Neural crest cell (in vitro differentiated cells): ENCODE data around the gene TMEM135. TPM values are rescaled to one million over a fixed set of nuclear protein-coding genes. Genes with fewer than 3 reads are reported as not detected.
"Not testable (repeated sequence)": the region's sequence is repeated elsewhere in the genome, so short reads cannot be mapped to it uniquely, and the experiment has no call there.

ENCODE experiments used
- DNase-seq: peaks from one replicate; pipeline ENCODE4 v3.0.0; 2021; ENCODE audit warnings: low read depth, mixed read lengths, low spot score
- H3K27ac Mint-ChIP-seq: one replicate; pipeline ENCODE4 v1.8.0; 2021; ENCODE audit warnings: mild to moderate bottlenecking, mixed read lengths; ENCODE audit not compliant: unreplicated experiment
- H3K27me3 Mint-ChIP-seq: 2 replicates; pipeline ENCODE4 v1.8.0; 2021; ENCODE audit warnings: low read depth, mild to moderate bottlenecking, mixed read lengths
- H3K36me3 Mint-ChIP-seq: 2 replicates; pipeline ENCODE4 v1.8.0; 2021; ENCODE audit warnings: low read depth, mild to moderate bottlenecking, mixed read lengths
- H3K4me1 Mint-ChIP-seq: 2 replicates; pipeline ENCODE4 v1.8.0; 2021; ENCODE audit warnings: mixed read lengths
- H3K4me3 Mint-ChIP-seq: one replicate; pipeline ENCODE4 v1.8.0; 2021; ENCODE audit warnings: mild to moderate bottlenecking, mixed read lengths
- H3K9me3 Mint-ChIP-seq: 2 replicates; pipeline ENCODE4 v1.8.0; 2021; ENCODE audit warnings: mixed read lengths
- long read RNA-seq: library from polyadenylated mRNA; unstranded; transcript quantifications from one replicate; pipeline ENCODE4 v2.0.0, GENCODE V29; 2020
- total RNA-seq: library from RNA; stranded (reverse); gene quantifications from 2 replicates; pipeline ENCODE4 v1.2.1, GENCODE V29; 2021
- TF ChIP-seq, protein P1 (sequence below): fragments of 200-600 bp; sonication (generic); conservative IDR thresholded peaks from 2 replicates; pipeline ENCODE4 v1.5.0; 2021; ENCODE audit warnings: antibody characterized with exemption, mild to moderate bottlenecking

The TMEM135 gene
- 39.5 and 42.7 TPM in 2 replicates for total RNA-seq
- long read RNA-seq, transcript TMEM135-201 (15 exons, 2,433 nt) = major isoform, 34 of 51 reads
- long read RNA-seq, partial matches to known transcripts = 8 of 51 reads
- long read RNA-seq, other reads (novel, unspliced or antisense) = 7 of 51 reads

DNA sequence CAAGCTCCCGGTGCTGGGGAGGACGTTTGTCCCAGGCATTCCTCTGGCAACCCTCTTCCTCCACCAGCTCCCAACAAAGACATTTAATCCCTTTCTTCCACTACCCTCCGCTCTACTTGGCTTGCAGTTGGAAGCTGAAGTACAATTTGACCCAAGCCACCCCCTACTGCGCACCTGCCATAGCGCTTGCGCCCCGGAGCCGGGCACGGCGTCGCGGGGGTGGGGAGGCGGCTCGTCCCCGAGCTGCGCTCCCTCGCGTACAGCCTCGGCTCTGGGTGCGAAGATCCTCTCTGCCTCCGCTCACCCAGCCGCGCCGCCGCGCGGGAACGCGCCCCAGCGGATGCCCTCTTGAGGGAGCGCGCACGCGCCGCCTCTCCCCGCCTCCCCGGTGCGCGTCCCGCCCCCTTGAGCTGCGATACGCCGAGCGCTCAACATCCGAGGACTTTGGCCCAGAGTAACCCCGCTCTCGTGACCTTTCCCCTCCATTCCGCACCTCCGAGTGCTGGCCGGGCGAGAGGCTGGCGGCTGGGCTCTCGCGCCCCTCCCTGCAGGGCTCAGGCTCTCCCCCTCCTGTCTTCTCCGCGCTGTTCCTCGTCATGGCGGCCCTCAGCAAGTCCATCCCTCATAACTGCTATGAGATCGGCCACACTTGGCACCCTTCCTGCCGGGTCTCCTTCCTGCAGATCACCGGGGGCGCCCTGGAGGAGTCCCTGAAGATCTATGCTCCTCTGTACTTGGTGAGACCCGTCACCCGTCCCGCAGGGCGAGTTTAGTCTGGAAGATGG is at the start of gene TMEM135:
TMEM135 (plus strand) TSS at position 485 of the 785 bp plus-strand sequence; CDS start at position 597, 112 bp downstream.
- Mint-ChIP-seq H3K9me3 (peaks cover 9% of the 10 kb centered on the region), H3K4me1 (peaks cover 78% of the 10 kb centered on the region), H3K27ac (peak within 1 kb of the TSS; percentile 97), H3K36me3 (peaks cover 10% of the 10 kb centered on the region), H3K27me3 (no peaks in the 10 kb centered on the region), H3K4me3 (peak within 1 kb of the TSS; percentile 97)
- TF ChIP-seq, protein P1, sequence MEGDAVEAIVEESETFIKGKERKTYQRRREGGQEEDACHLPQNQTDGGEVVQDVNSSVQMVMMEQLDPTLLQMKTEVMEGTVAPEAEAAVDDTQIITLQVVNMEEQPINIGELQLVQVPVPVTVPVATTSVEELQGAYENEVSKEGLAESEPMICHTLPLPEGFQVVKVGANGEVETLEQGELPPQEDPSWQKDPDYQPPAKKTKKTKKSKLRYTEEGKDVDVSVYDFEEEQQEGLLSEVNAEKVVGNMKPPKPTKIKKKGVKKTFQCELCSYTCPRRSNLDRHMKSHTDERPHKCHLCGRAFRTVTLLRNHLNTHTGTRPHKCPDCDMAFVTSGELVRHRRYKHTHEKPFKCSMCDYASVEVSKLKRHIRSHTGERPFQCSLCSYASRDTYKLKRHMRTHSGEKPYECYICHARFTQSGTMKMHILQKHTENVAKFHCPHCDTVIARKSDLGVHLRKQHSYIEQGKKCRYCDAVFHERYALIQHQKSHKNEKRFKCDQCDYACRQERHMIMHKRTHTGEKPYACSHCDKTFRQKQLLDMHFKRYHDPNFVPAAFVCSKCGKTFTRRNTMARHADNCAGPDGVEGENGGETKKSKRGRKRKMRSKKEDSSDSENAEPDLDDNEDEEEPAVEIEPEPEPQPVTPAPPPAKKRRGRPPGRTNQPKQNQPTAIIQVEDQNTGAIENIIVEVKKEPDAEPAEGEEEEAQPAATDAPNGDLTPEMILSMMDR = peak; percentile 20
- peak; percentile 95 for DNase-seq

- TF ChIP-seq, protein P1 = no peak
- DNase-seq = no peak
- Mint-ChIP-seq H3K27me3 (no peaks in the 10 kb centered on the region), H3K27ac (no peak overlapping the region), H3K9me3 (no peaks in the 10 kb centered on the region), H3K4me3 (no peak overlapping the region), H3K36me3 (no peaks in the 10 kb centered on the region), H3K4me1 (peaks cover 12% of the 10 kb centered on the region)
Measured at GRCh38 chr11:86988351-86988881, 49.3 kb upstream of the TMEM135 start.

GRCh38 chr11:86990031-86990430 is 47.7 kb upstream of the TMEM135 start:
- H3K27me3 Mint-ChIP-seq = no peaks in the 10 kb centered on the region
- TF ChIP-seq, protein P1 = no peak
- no peaks in the 10 kb centered on the region for H3K36me3 Mint-ChIP-seq
- no peak overlapping the region for H3K27ac Mint-ChIP-seq
- no peak for DNase-seq
- H3K4me3 Mint-ChIP-seq = no peak overlapping the region
- peaks cover 14% of the 10 kb centered on the region for H3K4me1 Mint-ChIP-seq
- no peaks in the 10 kb centered on the region for H3K9me3 Mint-ChIP-seq

- H3K27me3 Mint-ChIP-seq = no peaks in the 10 kb centered on the region
- H3K4me3 Mint-ChIP-seq = no peak overlapping the region
- H3K4me1 Mint-ChIP-seq = peaks cover 14% of the 10 kb centered on the region
- no peaks in the 10 kb centered on the region for H3K36me3 Mint-ChIP-seq
- no peaks in the 10 kb centered on the region for H3K9me3 Mint-ChIP-seq
- DNase-seq = no peak
- H3K27ac Mint-ChIP-seq = no peak overlapping the region
- TF ChIP-seq, protein P1 = no peak
Measured at GRCh38 chr11:86990515-86990914, 47.2 kb upstream of the TMEM135 start.

DNA sequence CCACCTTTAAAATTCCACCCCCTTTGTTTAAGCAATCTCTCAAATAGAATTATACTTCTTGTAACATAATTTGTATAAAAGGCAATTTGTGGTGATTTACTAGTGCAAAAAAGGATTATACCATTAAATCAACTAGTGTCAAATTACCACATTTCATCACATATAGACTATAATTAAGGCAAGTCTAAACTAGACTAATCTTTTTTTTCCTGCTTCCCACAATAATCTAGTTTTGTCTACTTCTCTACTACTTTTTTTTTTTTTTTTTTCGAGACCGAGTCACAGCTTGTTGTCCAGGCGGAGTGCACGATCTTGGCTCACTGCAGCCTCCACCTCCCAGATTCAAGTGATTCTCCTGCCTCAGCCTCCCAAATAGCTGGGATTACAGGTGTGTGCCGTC is 46.4 kb upstream of the TMEM135 start:
- Mint-ChIP-seq H3K36me3 (no peaks in the 10 kb centered on the region), H3K27ac (no peak overlapping the region), H3K27me3 (no peaks in the 10 kb centered on the region), H3K9me3 (no peaks in the 10 kb centered on the region), H3K4me1 (peaks cover 14% of the 10 kb centered on the region), H3K4me3 (no peak overlapping the region)
- DNase-seq = no peak
- TF ChIP-seq, protein P1 = no peak

GRCh38 chr11:86992340-86992739 is 45.4 kb upstream of the TMEM135 start:
- not testable (repeated sequence) for H3K27me3 Mint-ChIP-seq, DNase-seq, H3K27ac Mint-ChIP-seq, H3K9me3 Mint-ChIP-seq, H3K36me3 Mint-ChIP-seq, H3K4me3 Mint-ChIP-seq
- H3K4me1 Mint-ChIP-seq = peaks cover 19% of the 10 kb centered on the region
